Measurements from ENCODE around the gene CCR7.
"Not testable (repeated sequence)": the region's sequence is repeated elsewhere in the genome, so short reads cannot be mapped to it uniquely, and the experiment has no call there.

CCR7 gene

GRCh38 chr17:40596261-40596919, 31.1 kb upstream of the CCR7 start:
- no peak for TF ChIP-seq CTCF (IDR thresholded peaks at IDR 0.05; ENCODE audit: low read length)
- no peak for TF ChIP-seq EZH2 (optimal IDR thresholded peaks at IDR 0.05; ENCODE audit: low read depth, low read length)
- TF ChIP-seq EZH2phosphoT487 (IDR thresholded peaks at IDR 0.05; ENCODE audit: low read length) = no peak
- Histone ChIP-seq H3K4me1 (ENCODE audit: low read length) (peaks cover 18% of the 10 kb centered on the region), H3K9me2 (replicated peaks; ENCODE audit: insufficient read depth, low read length) (no peaks in the 10 kb centered on the region), H3K9me3 (replicated peaks; ENCODE audit: insufficient read depth, low read length) (no peaks in the 10 kb centered on the region), H3K36me3 (replicated peaks; ENCODE audit: insufficient read depth, low read length) (no peaks in the 10 kb centered on the region), H3K4me3 (ENCODE audit: low read length) (no peak overlapping the region), H3K79me2 (ENCODE audit: low read length) (no peaks in the 10 kb centered on the region), H3K4me2 (ENCODE audit: low read depth, low read length) (no peak overlapping the region), H3K27me3 (replicated peaks; ENCODE audit: insufficient read depth, low read length) (no peaks in the 10 kb centered on the region), H4K20me1 (ENCODE audit: insufficient read depth, low read length) (no peaks in the 10 kb centered on the region), H3K27ac (ENCODE audit: low read length) (no peak overlapping the region), H3F3A (ENCODE audit: insufficient read depth, low read length) (0 out of 2 replicates have a peak, but pooled peaks cover 9% of the 10 kb centered on the region), H3K9ac (ENCODE audit: low read length) (no peak overlapping the region), H2AFZ (ENCODE audit: low read length) (no peak overlapping the region)
- no peak for DNase-seq

GRCh38 chr17:40590742-40591141, 25.5 kb upstream of the CCR7 start:
- H3K36me3 ChIP-seq (replicated peaks; ENCODE audit: insufficient read depth, low read length) = no peaks in the 10 kb centered on the region
- H4K20me1 ChIP-seq (ENCODE audit: insufficient read depth, low read length) = no peaks in the 10 kb centered on the region
- H3F3A ChIP-seq (ENCODE audit: insufficient read depth, low read length) = no peaks in the 10 kb centered on the region
- no peaks in the 10 kb centered on the region for H3K9me2 ChIP-seq (replicated peaks; ENCODE audit: insufficient read depth, low read length)
- DNase-seq = no peak
- H3K27me3 ChIP-seq (replicated peaks; ENCODE audit: insufficient read depth, low read length) = no peaks in the 10 kb centered on the region
- H3K9ac ChIP-seq (ENCODE audit: low read length) = no peak overlapping the region
- no peak overlapping the region for H3K27ac ChIP-seq (ENCODE audit: low read length)
- no peak overlapping the region for H3K4me3 ChIP-seq (ENCODE audit: low read length)
- no peaks in the 10 kb centered on the region for H3K4me1 ChIP-seq (ENCODE audit: low read length)
- H3K79me2 ChIP-seq (ENCODE audit: low read length) = no peaks in the 10 kb centered on the region
- no peak for TF ChIP-seq CTCF (IDR thresholded peaks at IDR 0.05; ENCODE audit: low read length)
- no peak for TF ChIP-seq EZH2phosphoT487 (IDR thresholded peaks at IDR 0.05; ENCODE audit: low read length)
- TF ChIP-seq EZH2 (optimal IDR thresholded peaks at IDR 0.05; ENCODE audit: low read depth, low read length) = no peak
- H3K4me2 ChIP-seq (ENCODE audit: low read depth, low read length) = no peak overlapping the region
- H2AFZ ChIP-seq (ENCODE audit: low read length) = no peak overlapping the region
- no peaks in the 10 kb centered on the region for H3K9me3 ChIP-seq (replicated peaks; ENCODE audit: insufficient read depth, low read length)

GRCh38 chr17:40588552-40588951, 23.3 kb upstream of the CCR7 start:
- TF ChIP-seq EZH2phosphoT487 (IDR thresholded peaks at IDR 0.05; ENCODE audit: low read length) (no peak), EZH2 (optimal IDR thresholded peaks at IDR 0.05; ENCODE audit: low read depth, low read length) (no peak), CTCF (IDR thresholded peaks at IDR 0.05; ENCODE audit: low read length) (no peak)
- no peaks in the 10 kb centered on the region for H3K27me3 ChIP-seq (replicated peaks; ENCODE audit: insufficient read depth, low read length)
- no peak overlapping the region for H3K9ac ChIP-seq (ENCODE audit: low read length)
- no peaks in the 10 kb centered on the region for H4K20me1 ChIP-seq (ENCODE audit: insufficient read depth, low read length)
- H3K4me2 ChIP-seq (ENCODE audit: low read depth, low read length) = no peak overlapping the region
- H3K4me3 ChIP-seq (ENCODE audit: low read length) = no peak overlapping the region
- no peak for DNase-seq
- H3F3A ChIP-seq (ENCODE audit: insufficient read depth, low read length) = no peaks in the 10 kb centered on the region
- no peak overlapping the region for H3K27ac ChIP-seq (ENCODE audit: low read length)
- H3K36me3 ChIP-seq (replicated peaks; ENCODE audit: insufficient read depth, low read length) = no peaks in the 10 kb centered on the region
- H3K79me2 ChIP-seq (ENCODE audit: low read length) = no peaks in the 10 kb centered on the region
- H3K9me3 ChIP-seq (replicated peaks; ENCODE audit: insufficient read depth, low read length) = no peaks in the 10 kb centered on the region
- no peak overlapping the region for H2AFZ ChIP-seq (ENCODE audit: low read length)
- H3K4me1 ChIP-seq (ENCODE audit: low read length) = no peaks in the 10 kb centered on the region
- no peaks in the 10 kb centered on the region for H3K9me2 ChIP-seq (replicated peaks; ENCODE audit: insufficient read depth, low read length)

GRCh38 chr17:40586264-40586663, 21.0 kb upstream of the CCR7 start:
- not testable (repeated sequence) for H4K20me1 ChIP-seq (ENCODE audit: insufficient read depth, low read length); H2AFZ ChIP-seq (ENCODE audit: low read length); H3K79me2 ChIP-seq (ENCODE audit: low read length); H3K9me3 ChIP-seq (replicated peaks; ENCODE audit: insufficient read depth, low read length); H3K4me2 ChIP-seq (ENCODE audit: low read depth, low read length); H3K27ac ChIP-seq (ENCODE audit: low read length); DNase-seq; H3K9me2 ChIP-seq (replicated peaks; ENCODE audit: insufficient read depth, low read length); H3K36me3 ChIP-seq (replicated peaks; ENCODE audit: insufficient read depth, low read length); H3K27me3 ChIP-seq (replicated peaks; ENCODE audit: insufficient read depth, low read length); H3K9ac ChIP-seq (ENCODE audit: low read length); H3K4me3 ChIP-seq (ENCODE audit: low read length)
- peaks cover 17% of the 10 kb centered on the region for H3K4me1 ChIP-seq (ENCODE audit: low read length)
- peaks cover 12% of the 10 kb centered on the region for H3F3A ChIP-seq (ENCODE audit: insufficient read depth, low read length)

GRCh38 chr17:40584950-40585349, 19.7 kb upstream of the CCR7 start:
- not testable (repeated sequence) for H3K9ac ChIP-seq (ENCODE audit: low read length); H2AFZ ChIP-seq (ENCODE audit: low read length); H4K20me1 ChIP-seq (ENCODE audit: insufficient read depth, low read length); H3K36me3 ChIP-seq (replicated peaks; ENCODE audit: insufficient read depth, low read length); H3K9me3 ChIP-seq (replicated peaks; ENCODE audit: insufficient read depth, low read length); H3K27ac ChIP-seq (ENCODE audit: low read length); DNase-seq; H3K4me3 ChIP-seq (ENCODE audit: low read length); H3K4me2 ChIP-seq (ENCODE audit: low read depth, low read length); H3K79me2 ChIP-seq (ENCODE audit: low read length); H3K9me2 ChIP-seq (replicated peaks; ENCODE audit: insufficient read depth, low read length); H3K27me3 ChIP-seq (replicated peaks; ENCODE audit: insufficient read depth, low read length)
- H3F3A ChIP-seq (ENCODE audit: insufficient read depth, low read length) = peaks cover 12% of the 10 kb centered on the region
- H3K4me1 ChIP-seq (ENCODE audit: low read length) = peaks cover 19% of the 10 kb centered on the region
